AG04450 (cell line): ENCODE measurements around the gene RIN3. TPM values are rescaled to one million over a fixed set of nuclear protein-coding genes. Genes with fewer than 3 reads are reported as not detected.

Experiments used
- CTCF ChIA-PET: fragments of 300-600, 350-600 bp; formaldehyde crosslinking; extraction: SDS; loops from one replicate; lab custom pipeline; 2022; ENCODE audit warnings: antibody characterized with exemption, inconsistent platforms; lab: Charles Lee
- POLR2A ChIA-PET: fragments of 350-600 bp; formaldehyde crosslinking; extraction: SDS; loops from one replicate; lab custom pipeline; 2021; ENCODE audit warnings: antibody characterized with exemption, inconsistent platforms; lab: Yijun Ruan, JAX
- DNase-seq: peaks from one replicate; pipeline ENCODE4 v3.0.0-alpha.2; 2011; ENCODE audit warnings: low read depth, low spot score
- H3K27ac ChIP-seq: one replicate; pipeline ENCODE4 v1.5.1; 2012; ENCODE audit warnings: low read depth, low read length, control low read depth
- H3K27me3 ChIP-seq: one replicate; pipeline ENCODE4 v1.6.0; 2012; ENCODE audit warnings: low read length; ENCODE audit not compliant: control insufficient read depth, insufficient read depth
- H3K4me3 ChIP-seq: 2 replicates; pipeline ENCODE4 v1.5.1; 2011; ENCODE audit warnings: mild to moderate bottlenecking, low read depth, low read length, control low read depth
- H3K9me3 ChIP-seq: 2 replicates; pipeline ENCODE4 v1.5.1; 2012; ENCODE audit warnings: low read length; ENCODE audit not compliant: control insufficient read depth, insufficient read depth
- CTCF ChIP-seq: IDR thresholded peaks from 2 replicates; pipeline ENCODE4 v1.5.1; 2011; ENCODE audit warnings: low read depth, low read length, control low read depth, inconsistent platforms
- polyA plus RNA-seq: library from polyadenylated mRNA; depleted of rRNA; stranded (reverse); fragments of >200 nt; gene quantifications from 2 replicates; pipeline ENCODE4 v1.2.3, GENCODE V29; 2011

RIN3 gene
- polyA plus RNA-seq, 1 experiment = 3.7 TPM

- Histone ChIP-seq H3K4me3 (no peak overlapping the region), H3K9me3 (peaks cover 3% of the 10 kb centered on the region; the same call in 1 of the 2 replicates), H3K27me3 (peaks cover 15% of the 10 kb centered on the region), H3K27ac (no peak overlapping the region)
- TF ChIP-seq CTCF = no peak
- DNase-seq = no peak
- ChIA-PET CTCF (interaction anchor here (2.2 kb wide), 1 partner anchor 41 kb away, joined by 4 read pairs; no protein-coding TSS in a partner anchor), POLR2A (interaction anchor here (1.4 kb wide), 1 partner anchor 22 kb away, joined by 7 read pairs; the partner anchor contains the start of gene LGMN)
Observed at GRCh38 chr14:92726933-92727262, 213.3 kb downstream of the RIN3 start.

GRCh38 chr14:92728759-92729364, 215.3 kb downstream of the RIN3 start:
- Histone ChIP-seq H3K27ac (no peak overlapping the region), H3K27me3 (peaks cover 13% of the 10 kb centered on the region), H3K9me3 (peaks cover 5% of the 10 kb centered on the region; the same call in 1 of the 2 replicates), H3K4me3 (no peak overlapping the region)
- CTCF ChIA-PET = interaction anchor here (1.2 to 2.2 kb wide), 3 partner anchors 11 to 55 kb away, joined by 3 to 4 read pairs (median 3); no protein-coding TSS in a partner anchor
- DNase-seq = no peak
- no peak for TF ChIP-seq CTCF
- POLR2A ChIA-PET = interaction anchor here (0.6 to 0.9 kb wide), 3 partner anchors 20 to 411 kb away, joined by 3 to 4 read pairs (median 3); partner anchors contain the start of gene LGMN

GRCh38 chr14:92729634-92730358, 216.2 kb downstream of the RIN3 start:
- ChIA-PET CTCF (interaction anchor here (1.2 kb wide), 1 partner anchor 54 kb away, joined by 3 read pairs; no protein-coding TSS in a partner anchor), POLR2A (interaction anchor here (0.8 to 2.2 kb wide), 3 partner anchors 10 to 56 kb away, joined by 3 to 12 read pairs (median 3); partner anchors contain the start of gene LGMN)
- DNase-seq = peak; percentile 89
- Histone ChIP-seq H3K27me3 (peaks cover 13% of the 10 kb centered on the region), H3K4me3 (no peak overlapping the region), H3K27ac (no peak overlapping the region), H3K9me3 (peaks cover 5% of the 10 kb centered on the region; the same call in 1 of the 2 replicates)
- no peak for TF ChIP-seq CTCF

DNA sequence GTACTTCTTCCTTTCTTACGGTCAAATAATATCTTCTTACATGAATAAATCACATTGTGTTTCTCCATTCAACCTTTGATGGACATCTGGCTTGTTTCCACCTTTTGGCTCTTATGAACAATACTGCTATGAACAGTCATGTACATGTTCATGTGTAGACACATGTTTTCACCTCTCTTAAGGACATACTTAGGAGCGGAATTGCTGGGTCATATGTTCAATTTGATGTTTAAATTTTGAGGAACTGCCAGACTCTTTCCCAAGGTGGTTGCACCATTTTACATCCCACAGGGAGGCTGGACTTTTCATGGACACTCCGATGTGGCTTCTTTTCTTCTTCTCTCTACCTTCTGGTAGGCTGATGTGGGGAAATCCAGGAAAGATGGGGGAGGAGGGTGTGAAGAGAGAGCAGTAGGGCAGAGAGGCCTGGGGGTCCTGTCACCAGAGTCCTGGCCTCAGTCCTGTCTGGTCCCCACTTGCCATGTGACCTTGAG, 218.1 kb downstream of the RIN3 start:
- ChIA-PET CTCF (interaction anchor here (0.6 kb wide), 1 partner anchor 10 kb away, joined by 3 read pairs; no protein-coding TSS in a partner anchor), POLR2A (interaction anchor here (2.2 kb wide), 1 partner anchor 16 kb away, joined by 12 read pairs; the partner anchor contains the start of gene LGMN)
- no peak for TF ChIP-seq CTCF
- Histone ChIP-seq H3K4me3 (no peak overlapping the region), H3K27ac (no peak overlapping the region), H3K27me3 (peaks cover 18% of the 10 kb centered on the region), H3K9me3 (peaks cover 5% of the 10 kb centered on the region; the same call in 1 of the 2 replicates)
- DNase-seq = no peak
